Breast epithelium (tissue), 4 donors: ENCODE data around the gene SIK3. TPM values are rescaled to one million over a fixed set of nuclear protein-coding genes. Genes with fewer than 3 reads are reported as not detected.
"Not testable (repeated sequence)": the region's sequence is repeated elsewhere in the genome, so short reads cannot be mapped to it uniquely, and the experiment has no call there.

ENCODE experiments used
- DNase-seq, 2 donors: peaks; one replicate each; pipeline ENCODE4 v3.0.0-alpha.2; 2019; ENCODE audit warnings: low spot score in 2 of 2
- H3K27ac ChIP-seq, 2 donors: fragments of 200-600 bp; sonication (generic) in 1 of 2; one replicate each; pipeline ENCODE4 v1.5.1; 2016 to 2019; ENCODE audit warnings: mild to moderate bottlenecking in 1 of 2
- H3K27me3 ChIP-seq, 2 donors: fragments of 200-600 bp; sonication (generic) in 1 of 2; one replicate each; pipeline versions ENCODE4 v1.5.1 to v1.6.0; 2017 to 2019; ENCODE audit warnings: control low read depth in 1 of 2, mild to moderate bottlenecking in 1 of 2
- H3K36me3 ChIP-seq: fragments of 200-600 bp; one replicate; pipeline ENCODE4 v1.5.1; 2019
- H3K4me1 ChIP-seq, 2 donors: fragments of 200-600 bp; sonication (generic); one replicate each; pipeline ENCODE4 v1.5.1; 2016 to 2019; ENCODE audit warnings: control low read depth in 1 of 2
- H3K4me3 ChIP-seq, 3 donors: fragments of 200-600 bp; sonication (generic); 1 replicate in 2 of 3; 2 replicates in 1 of 3; pipeline ENCODE4 v1.5.1; 2016 to 2019; ENCODE audit warnings: mild to moderate bottlenecking in 3 of 3, moderate library complexity in 2 of 3
- H3K9me3 ChIP-seq, 2 donors: fragments of 200-600 bp; sonication (generic) in 1 of 2; one replicate each; pipeline ENCODE4 v1.5.1; 2016 to 2019; ENCODE audit warnings: control low read depth in 1 of 2
- POLR2A ChIP-seq: fragments of 450-650 bp; IDR thresholded peaks from one replicate; pipeline ENCODE4 v1.6.1; 2016; ENCODE audit warnings: antibody characterized with exemption, mild to moderate bottlenecking, moderate library complexity
- POLR2AphosphoS5 ChIP-seq, 3 donors: sonication (generic); formaldehyde crosslinking; IDR thresholded peaks; one replicate each; pipeline ENCODE4 v1.6.1; 2017; ENCODE audit warnings: antibody characterized with exemption in 3 of 3
- intact Hi-C: fragments of 100-400 bp; cut with DNase I; formaldehyde crosslinking; loops from one replicate; pipeline ENCODE4 v1.15.1; 2023; ENCODE audit warnings: low total_unique reads
- total RNA-seq, 3 donors: library from RNA; depleted of rRNA; stranded (reverse); fragments of >200 nt; gene quantifications; one replicate each; pipeline ENCODE4 v1.1.0, GENCODE V29; 2016
- TF ChIP-seq, protein P1 (sequence below), 3 donors: fragments of 450-650 bp; IDR thresholded peaks; one replicate each; pipeline ENCODE4 v1.5.1; 2016 to 2017; ENCODE audit warnings: antibody characterized with exemption in 3 of 3, mild to moderate bottlenecking in 3 of 3, moderate library complexity in 3 of 3

The SIK3 gene
- total RNA-seq, 3 donors from 2014 or later: 26.9 to 110 (median 57.0) TPM

DNA sequence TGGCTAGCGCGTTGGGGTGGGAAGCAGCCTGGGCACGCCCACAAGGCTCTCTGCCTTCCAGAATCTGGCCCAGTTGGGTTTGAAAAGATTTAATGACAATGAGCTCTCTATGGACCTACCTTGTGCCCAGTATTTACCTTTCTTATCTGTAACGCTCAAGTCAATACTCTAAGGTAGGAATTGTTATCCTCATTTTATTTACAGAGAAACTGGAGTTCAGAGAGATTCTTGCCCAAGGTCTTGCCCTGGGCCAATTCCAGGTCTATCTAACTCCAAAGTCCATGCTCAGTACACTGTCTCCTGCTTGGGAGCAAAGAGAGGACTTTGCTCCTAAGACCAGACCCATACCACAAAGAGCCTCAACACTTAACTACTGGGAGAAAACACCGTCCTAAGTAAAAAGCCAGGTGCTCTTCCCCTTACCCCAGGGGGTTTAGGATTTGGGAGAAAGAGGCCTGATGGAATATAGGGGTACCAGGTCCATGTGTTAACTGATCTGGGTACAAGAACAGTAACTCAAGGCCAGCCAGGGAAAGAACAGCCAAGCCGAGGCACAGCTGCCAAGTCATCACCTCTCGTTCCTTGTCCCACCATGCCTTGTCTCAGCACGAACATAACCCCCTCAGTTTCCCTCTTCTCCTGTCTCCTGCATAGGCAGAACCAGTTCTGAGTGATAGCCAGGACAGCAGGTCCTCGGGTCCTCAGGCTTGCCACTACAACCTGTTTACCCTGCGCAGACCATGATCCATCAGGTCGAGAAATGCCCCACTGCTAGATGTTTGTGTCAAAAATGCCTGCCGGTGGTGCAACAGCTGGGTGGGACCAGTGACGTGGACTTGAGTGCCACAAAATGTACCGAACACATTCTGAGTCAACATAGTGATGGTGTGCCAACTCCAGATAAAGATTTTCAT is 289.7 kb downstream of the SIK3 start:
- intact Hi-C loops: no loop called here
- DNase-seq: peak in 1 of 2 donors; percentile 45
- Histone ChIP-seq H3K36me3 (no peaks in the 10 kb centered on the region), H3K27me3 (no peaks in the 10 kb centered on the region), H3K27ac (peak overlapping the region in 1 of 2 donors; percentile 37), H3K9me3 (no peaks in the 10 kb centered on the region), H3K4me3 (no peak overlapping the region), H3K4me1 (no peaks in the 10 kb centered on the region)
- TF ChIP-seq POLR2AphosphoS5 (IDR thresholded peaks at IDR 0.05) (no peak), POLR2A (no peak)
- TF ChIP-seq, protein P1, sequence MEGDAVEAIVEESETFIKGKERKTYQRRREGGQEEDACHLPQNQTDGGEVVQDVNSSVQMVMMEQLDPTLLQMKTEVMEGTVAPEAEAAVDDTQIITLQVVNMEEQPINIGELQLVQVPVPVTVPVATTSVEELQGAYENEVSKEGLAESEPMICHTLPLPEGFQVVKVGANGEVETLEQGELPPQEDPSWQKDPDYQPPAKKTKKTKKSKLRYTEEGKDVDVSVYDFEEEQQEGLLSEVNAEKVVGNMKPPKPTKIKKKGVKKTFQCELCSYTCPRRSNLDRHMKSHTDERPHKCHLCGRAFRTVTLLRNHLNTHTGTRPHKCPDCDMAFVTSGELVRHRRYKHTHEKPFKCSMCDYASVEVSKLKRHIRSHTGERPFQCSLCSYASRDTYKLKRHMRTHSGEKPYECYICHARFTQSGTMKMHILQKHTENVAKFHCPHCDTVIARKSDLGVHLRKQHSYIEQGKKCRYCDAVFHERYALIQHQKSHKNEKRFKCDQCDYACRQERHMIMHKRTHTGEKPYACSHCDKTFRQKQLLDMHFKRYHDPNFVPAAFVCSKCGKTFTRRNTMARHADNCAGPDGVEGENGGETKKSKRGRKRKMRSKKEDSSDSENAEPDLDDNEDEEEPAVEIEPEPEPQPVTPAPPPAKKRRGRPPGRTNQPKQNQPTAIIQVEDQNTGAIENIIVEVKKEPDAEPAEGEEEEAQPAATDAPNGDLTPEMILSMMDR (IDR thresholded peaks at IDR 0.05): no peak

DNA sequence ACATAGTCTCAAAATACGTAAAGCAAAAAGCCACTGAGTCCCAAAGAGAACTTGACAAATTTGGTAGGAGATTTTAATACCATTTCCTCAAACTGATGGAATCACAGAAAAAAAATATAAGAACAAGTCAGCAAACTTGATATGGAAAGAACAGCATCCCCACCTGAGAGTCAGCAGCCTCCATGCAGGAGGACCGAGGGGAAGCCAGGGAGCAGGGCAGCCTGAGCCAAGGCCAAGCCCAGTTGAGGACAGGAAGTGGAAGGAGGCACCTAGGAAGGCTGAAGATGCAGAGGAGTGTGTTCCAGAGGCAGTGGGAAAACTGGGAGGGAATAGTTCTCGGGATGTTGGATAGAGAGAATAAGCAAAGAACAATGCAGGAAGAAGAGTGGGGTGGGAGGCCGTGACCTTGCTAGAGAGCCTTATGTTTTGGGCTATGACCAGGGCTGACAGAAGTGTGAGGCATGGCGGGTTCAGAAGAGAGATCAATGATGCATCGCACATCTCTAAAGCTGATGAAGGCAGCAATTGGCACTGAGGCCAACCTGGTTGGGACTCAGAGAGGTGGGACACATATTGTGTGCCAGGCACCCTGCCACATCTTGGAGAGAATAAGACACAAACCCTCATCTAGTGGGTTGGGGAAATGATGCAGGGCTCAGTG is 290.5 kb downstream of the SIK3 start:
- H3K4me1 ChIP-seq: no peaks in the 10 kb centered on the region
- peak in 1 of 2 donors; percentile 45 for DNase-seq
- H3K4me3 ChIP-seq: no peak overlapping the region
- no peaks in the 10 kb centered on the region for H3K9me3 ChIP-seq
- TF ChIP-seq POLR2A (no peak), POLR2AphosphoS5 (IDR thresholded peaks at IDR 0.05) (no peak)
- TF ChIP-seq, protein P1 (IDR thresholded peaks at IDR 0.05): no peak
- no peaks in the 10 kb centered on the region for H3K36me3 ChIP-seq
- intact Hi-C loops: no loop called here
- H3K27me3 ChIP-seq: no peaks in the 10 kb centered on the region
- no peak overlapping the region for H3K27ac ChIP-seq

DNA sequence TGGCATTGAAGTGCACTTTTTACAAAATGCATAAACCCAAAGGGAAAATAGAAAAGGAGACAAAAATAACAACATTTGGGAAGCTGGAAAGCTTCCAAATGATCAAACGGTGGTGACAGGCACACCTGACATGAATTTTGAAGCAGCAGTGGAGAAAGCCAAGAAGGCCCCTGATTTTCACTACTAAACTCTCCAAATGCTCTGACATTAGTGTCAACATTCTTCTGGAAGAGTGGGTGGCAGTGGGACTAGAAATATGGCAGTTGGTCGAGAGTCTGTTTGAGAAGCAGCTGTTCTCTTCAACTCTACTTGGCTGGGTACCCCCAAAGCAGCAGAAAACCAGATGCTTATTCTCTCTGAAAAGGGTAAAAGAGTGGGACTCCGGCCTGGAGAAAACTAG is 294.2 kb downstream of the SIK3 start:
- no peaks in the 10 kb centered on the region for H3K9me3 ChIP-seq
- H3K36me3 ChIP-seq: no peaks in the 10 kb centered on the region
- H3K4me3 ChIP-seq: no peak overlapping the region
- no peak overlapping the region for H3K27ac ChIP-seq
- no peak for DNase-seq
- TF ChIP-seq POLR2A (no peak), POLR2AphosphoS5 (IDR thresholded peaks at IDR 0.05) (no peak)
- TF ChIP-seq, protein P1 (IDR thresholded peaks at IDR 0.05): no peak
- intact Hi-C loops: no loop called here
- no peaks in the 10 kb centered on the region for H3K4me1 ChIP-seq
- H3K27me3 ChIP-seq: no peaks in the 10 kb centered on the region

DNA sequence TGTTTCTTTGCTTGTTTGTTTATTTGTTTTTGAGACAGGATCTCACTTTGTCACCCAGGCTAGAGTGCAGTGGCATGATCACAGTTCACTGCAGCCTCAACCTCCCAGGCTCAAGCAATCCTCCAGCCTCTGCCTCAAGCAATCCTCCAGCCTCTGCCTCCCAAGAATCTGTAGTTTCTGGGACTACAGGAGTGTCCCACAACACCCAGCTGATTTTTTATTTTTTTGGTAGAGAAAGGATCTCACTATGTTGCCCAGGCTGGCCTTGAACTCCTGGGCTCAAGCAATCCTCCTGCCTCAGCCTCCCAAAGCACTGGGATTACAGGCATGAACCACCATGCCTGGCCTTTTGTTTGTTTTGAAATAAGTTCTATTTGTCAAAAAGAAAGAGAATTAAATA is 296.6 kb downstream of the SIK3 start:
- intact Hi-C loops, H3K27ac ChIP-seq, H3K36me3 ChIP-seq, H3K27me3 ChIP-seq, DNase-seq, H3K9me3 ChIP-seq, H3K4me3 ChIP-seq, H3K4me1 ChIP-seq: not testable (repeated sequence)

DNA sequence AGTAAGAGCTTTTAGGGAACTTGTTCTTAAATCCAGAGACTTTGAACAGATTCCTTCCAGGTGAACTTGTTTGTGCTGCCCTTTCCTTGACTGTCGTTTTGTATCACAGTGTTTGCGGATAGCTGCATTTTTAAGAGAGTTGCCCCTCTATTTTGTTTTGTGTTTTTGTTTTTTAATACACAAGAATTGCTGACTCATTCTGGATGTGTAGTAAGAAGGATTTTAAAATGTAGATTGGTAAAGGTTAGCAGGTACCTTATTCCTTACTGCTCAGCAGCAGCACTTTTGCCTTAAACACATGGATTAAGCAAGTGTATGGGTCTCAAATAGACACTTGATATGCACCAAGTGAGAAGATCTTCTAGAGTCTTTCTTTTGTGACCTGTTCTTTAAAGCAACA is 297.6 kb downstream of the SIK3 start:
- TF ChIP-seq POLR2AphosphoS5 (IDR thresholded peaks at IDR 0.05): no peak
- TF ChIP-seq, protein P1 (IDR thresholded peaks at IDR 0.05): no peak
- TF ChIP-seq POLR2A: no peak
- H3K27ac ChIP-seq: no peak overlapping the region
- intact Hi-C loops: no loop called here
- no peaks in the 10 kb centered on the region for H3K4me1 ChIP-seq
- H3K27me3 ChIP-seq: no peaks in the 10 kb centered on the region
- no peaks in the 10 kb centered on the region for H3K36me3 ChIP-seq
- no peak for DNase-seq
- H3K4me3 ChIP-seq: no peak overlapping the region
- H3K9me3 ChIP-seq: no peaks in the 10 kb centered on the region
